GM18951 (cell line): ENCODE results near the gene SLC34A3.

Experiments
- POLR2A ChIP-seq: IDR thresholded peaks from 4 replicates; pipeline ENCODE4 v1.6.1; 2011; ENCODE audit warnings: mild to moderate bottlenecking; ENCODE audit not compliant: insufficient read length, insufficient read depth; ENCODE audit errors: extremely low read depth
- in situ Hi-C: fragments of 300-500 bp; cut with MboI; formaldehyde crosslinking; loops from one replicate; pipeline ENCODE4 v1.12.0; 2022; ENCODE audit warnings: low sequenced_read_pairs, mixed read lengths, inconsistent platforms; ENCODE audit not compliant: unreplicated experiment

The SLC34A3 gene

GRCh38 chr9:137230705-137231371, at the start of gene SLC34A3:
SLC34A3 (plus strand) TSS chr9:137230901; CDS start chr9:137231703, 802 bp downstream.
- in situ Hi-C loops = no loop called here
- TF ChIP-seq POLR2A = no peak

DNA sequence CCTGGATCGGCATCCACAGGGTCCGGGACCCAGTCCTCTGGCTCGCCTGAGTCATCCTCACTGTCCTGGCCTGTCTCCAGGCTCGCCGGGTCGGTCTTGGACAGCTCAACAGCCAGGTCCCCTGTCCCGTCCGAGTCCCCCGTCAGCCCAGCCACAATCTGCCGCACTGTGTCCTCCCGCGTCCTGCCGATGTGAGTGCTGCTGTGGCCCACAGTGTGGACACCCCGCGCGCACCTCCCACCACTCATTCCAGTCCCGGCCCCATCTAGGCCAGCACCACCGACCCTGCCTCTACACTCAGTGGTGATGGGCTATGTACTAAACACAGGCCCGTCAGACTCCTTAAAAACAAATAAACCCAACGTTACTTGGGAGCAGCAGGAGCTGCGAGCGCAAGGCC, 49.0 kb upstream of the SLC34A3 start:
- TF ChIP-seq POLR2A = no peak
- in situ Hi-C loops = no loop called here

- no peak for TF ChIP-seq POLR2A
Observed at GRCh38 chr9:137182836-137183235, 47.9 kb upstream of the SLC34A3 start.

GRCh38 chr9:137183980-137184595, 46.6 kb upstream of the SLC34A3 start:
- in situ Hi-C loops = no loop called here
- TF ChIP-seq POLR2A = no peak

More at GRCh38 chr9:137182836-137183235, 47.9 kb upstream of the SLC34A3 start:
- in situ Hi-C loops = no loop called here

DNA sequence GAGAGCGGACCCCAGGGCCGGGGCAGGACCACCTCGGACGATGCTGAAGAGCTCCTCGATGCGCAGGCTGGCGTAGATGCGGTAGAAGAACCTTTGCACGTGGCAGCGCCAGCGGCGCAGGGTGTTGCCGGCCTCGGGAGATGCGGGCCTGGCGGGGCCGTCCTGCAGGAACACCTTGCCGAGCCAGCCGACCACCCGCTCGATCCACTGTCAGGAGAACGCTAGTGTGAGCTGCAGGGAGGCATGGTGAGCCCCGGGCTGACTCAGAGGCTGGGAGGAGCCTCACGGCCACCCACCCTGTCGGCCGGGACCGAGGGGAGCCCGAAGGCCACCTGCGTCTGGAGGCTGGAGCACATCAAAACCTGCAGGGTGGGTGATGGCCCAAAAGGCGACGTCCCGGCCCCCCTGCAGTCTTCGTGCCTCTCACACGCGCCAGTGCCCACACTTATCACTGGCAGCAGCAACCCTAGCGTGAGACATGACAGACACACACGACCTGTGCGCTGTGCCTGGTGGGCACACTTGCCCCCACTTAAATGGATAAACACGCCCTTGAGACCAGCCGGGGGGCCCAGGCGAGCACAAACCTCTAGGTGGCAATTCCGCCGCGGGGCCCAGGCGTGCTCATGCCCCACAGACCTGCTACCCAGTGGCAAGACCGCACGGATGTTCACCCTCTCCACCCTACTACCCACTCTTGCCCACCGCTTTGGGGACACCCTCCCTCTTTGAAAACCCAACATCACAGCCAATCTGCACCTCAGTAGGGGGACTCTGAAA, 45.6 kb upstream of the SLC34A3 start:
- no peak for TF ChIP-seq POLR2A
- in situ Hi-C loops = no loop called here

- no peak for TF ChIP-seq POLR2A
- in situ Hi-C loops = no loop called here
Observed at GRCh38 chr9:137185921-137186320, 44.8 kb upstream of the SLC34A3 start.

DNA sequence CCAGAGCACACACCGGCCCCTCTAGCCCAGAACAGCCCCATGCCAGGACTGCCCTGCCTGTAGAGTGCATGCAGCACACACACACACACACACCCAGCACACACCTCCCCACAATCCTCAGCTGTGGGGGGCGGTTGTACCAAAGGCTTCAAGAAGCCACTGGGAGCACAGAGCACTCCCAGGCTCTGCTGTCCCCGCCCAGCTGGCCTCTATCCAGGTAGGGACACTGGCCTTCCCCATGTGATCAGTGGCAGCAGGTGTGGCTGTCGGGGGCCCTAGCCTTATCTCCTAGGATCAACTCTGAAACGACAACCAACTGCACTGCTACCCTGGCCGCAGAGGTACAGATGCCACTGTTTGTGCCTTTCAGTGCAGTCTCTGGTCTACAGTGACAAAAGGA, 44.3 kb upstream of the SLC34A3 start:
- in situ Hi-C loops = no loop called here
- TF ChIP-seq POLR2A = no peak

- in situ Hi-C loops = no loop called here
Observed at GRCh38 chr9:137187386-137187785, 43.3 kb upstream of the SLC34A3 start.

GRCh38 chr9:137188086-137188489, 42.6 kb upstream of the SLC34A3 start:
- TF ChIP-seq POLR2A = no peak
- in situ Hi-C loops = no loop called here

More at GRCh38 chr9:137187386-137187785, 43.3 kb upstream of the SLC34A3 start:
- no peak for TF ChIP-seq POLR2A

DNA sequence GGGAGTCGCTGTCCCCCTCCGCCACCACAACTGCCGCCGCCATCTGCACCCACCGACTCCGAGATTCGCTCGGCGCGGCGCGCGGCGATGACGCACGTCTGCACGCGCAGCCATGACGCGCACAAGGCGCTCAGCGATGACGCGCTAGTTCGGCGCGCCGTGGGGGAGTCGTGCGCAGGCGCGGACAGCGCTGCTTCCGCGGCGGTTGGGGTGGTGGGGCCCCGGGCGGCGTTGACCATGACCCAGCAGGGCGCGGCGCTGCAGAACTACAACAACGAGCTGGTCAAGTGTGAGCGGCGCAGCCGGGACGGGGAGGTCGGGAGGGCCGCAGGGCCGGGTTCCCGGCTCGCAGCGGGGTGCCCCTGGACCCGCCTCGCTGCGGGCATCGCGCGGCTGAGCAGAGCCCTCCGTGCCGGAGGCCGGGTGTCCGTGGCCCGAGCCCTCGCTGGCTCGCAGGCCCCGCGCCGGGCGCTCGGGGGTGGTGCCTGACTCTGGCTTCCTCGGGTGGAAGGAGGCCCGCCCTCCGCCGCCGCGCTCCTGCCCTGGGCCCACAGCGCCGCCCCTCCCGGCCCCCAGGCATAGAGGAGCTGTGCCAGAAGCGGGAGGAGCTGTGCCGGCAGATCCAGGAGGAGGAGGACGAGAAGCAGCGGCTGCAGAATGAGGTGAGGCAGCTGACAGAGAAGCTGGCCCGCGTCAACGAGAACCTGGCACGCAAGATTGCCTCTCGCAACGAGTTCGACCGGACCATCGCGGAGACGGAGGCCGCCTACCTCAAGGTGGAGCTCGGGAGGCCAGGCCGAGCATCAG, 42.0 kb upstream of the SLC34A3 start, which contains the start of the genes ANAPC2 and SSNA1:
TSS of gene ANAPC2 (minus strand) at position 71 of the 807 bp plus-strand sequence. CDS start at position 43, 28 bp downstream.
TSS of gene SSNA1 (plus strand) at position 187 of the 807 bp plus-strand sequence. CDS start at position 238, 51 bp downstream.
- in situ Hi-C loops = no loop called here
- peak; percentile 96 for TF ChIP-seq POLR2A

DNA sequence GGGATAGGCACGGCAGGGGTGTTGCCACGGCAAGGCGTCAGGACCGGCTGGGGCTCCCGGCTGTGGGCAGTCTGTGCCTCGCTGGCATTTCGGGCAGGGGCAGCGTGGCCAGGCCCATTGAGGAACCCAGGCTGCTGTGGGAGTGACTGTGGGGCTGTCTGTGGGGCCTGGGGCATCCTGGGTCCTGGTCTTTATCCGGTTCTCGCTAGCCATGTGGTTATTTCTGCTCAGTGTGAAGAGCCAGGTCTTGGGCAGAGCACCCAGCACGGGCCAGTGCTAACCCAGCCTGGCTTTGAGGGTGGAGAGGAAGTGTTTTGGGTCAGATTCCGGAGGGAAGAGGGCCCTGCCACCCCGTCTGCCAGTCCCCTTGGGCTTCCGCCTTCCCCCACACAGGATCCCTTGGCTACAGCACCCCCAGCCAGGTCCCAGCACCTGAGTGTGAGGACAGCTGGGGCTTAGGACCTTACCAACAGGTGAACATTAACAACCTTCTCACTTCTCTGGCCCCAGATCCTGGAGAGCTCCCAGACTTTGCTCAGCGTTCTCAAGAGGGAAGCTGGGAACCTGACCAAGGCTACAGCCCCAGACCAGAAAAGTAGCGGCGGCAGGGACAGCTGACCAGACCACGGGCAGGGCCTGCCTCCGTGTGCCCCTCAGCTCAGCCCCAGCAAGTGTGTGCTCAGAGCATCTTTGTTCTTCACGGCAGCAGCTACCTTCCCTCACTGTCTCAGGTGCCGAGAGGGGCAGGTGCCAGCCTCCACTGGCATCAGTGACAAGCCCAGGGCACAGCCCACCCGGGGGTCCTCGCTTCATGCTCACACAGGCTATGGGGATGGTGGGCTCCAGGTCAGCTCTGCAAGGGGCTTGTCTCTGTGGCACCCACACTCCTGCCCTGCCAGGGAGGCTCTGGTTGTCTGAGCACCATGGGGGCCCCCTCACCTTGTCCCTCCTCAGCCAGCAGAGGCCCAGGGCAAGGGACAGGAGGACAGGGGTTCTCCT, 41.1 kb upstream of the SLC34A3 start:
- TF ChIP-seq POLR2A = no peak
- in situ Hi-C loops = no loop called here
